Keratinocyte (primary cell): Measurements from ENCODE around the gene SLC5A5. TPM values are rescaled to one million over a fixed set of nuclear protein-coding genes. Genes with fewer than 3 reads are reported as not detected.

Source experiments
- DNase-seq: peaks from one replicate; pipeline ENCODE4 v3.0.0-alpha.2; 2011; ENCODE audit warnings: low read depth, missing footprints, low spot score
- FAIRE-seq: peaks from 2 replicates; lab custom pipeline; 2011; peaks lifted over from hg19 to GRCh38; lab: Jason Lieb, UNC
- H2AFZ ChIP-seq: 2 replicates; pipeline ENCODE4 v1.6.0; 2012; ENCODE audit warnings: low read length, control low read depth, inconsistent platforms; ENCODE audit not compliant: control insufficient read depth
- H3K27ac ChIP-seq: 2 replicates; pipeline ENCODE4 v1.5.1; 2011; ENCODE audit warnings: low read length; ENCODE audit not compliant: control insufficient read depth, insufficient read depth
- H3K27me3 ChIP-seq: 3 replicates; pipeline ENCODE4 v1.6.0; 2011; ENCODE audit warnings: low read length; ENCODE audit not compliant: control insufficient read depth, insufficient read depth; ENCODE audit errors: extremely low read depth
- H3K36me3 ChIP-seq, 2 experiments: 2 replicates in 1 of 2; 3 replicates in 1 of 2; pipeline ENCODE4 v1.5.1; 2011; ENCODE audit warnings: low read length in 2 of 2, mild to moderate bottlenecking in 1 of 2; ENCODE audit not compliant: control insufficient read depth in 2 of 2, insufficient read depth in 2 of 2; ENCODE audit errors: extremely low read depth in 1 of 2
- H3K4me1 ChIP-seq: 3 replicates; pipeline ENCODE4 v1.5.1; 2011; ENCODE audit warnings: low read length; ENCODE audit not compliant: control insufficient read depth, insufficient read depth; ENCODE audit errors: extremely low read depth
- H3K4me2 ChIP-seq: 3 replicates; pipeline ENCODE4 v1.6.0; 2011; ENCODE audit warnings: low read depth, low read length; ENCODE audit not compliant: control insufficient read depth, insufficient read depth; ENCODE audit errors: extremely low read depth
- H3K4me3 ChIP-seq, 3 experiments: fragments of 200-600 bp in 1 of 3; sonication (generic) in 1 of 3; 2 replicates in 2 of 3; 3 replicates in 1 of 3; pipeline ENCODE4 v1.5.1; 2011 to 2016; ENCODE audit warnings: low read length in 3 of 3, mild to moderate bottlenecking in 3 of 3, control low read depth in 2 of 3, inconsistent platforms in 1 of 3, low read depth in 1 of 3, mixed read lengths in 1 of 3, mixed run types in 1 of 3, moderate library complexity in 1 of 3; ENCODE audit not compliant: control insufficient read depth in 2 of 3, insufficient read depth in 2 of 3; ENCODE audit errors: extremely low read depth in 1 of 3
- H3K79me2 ChIP-seq: 2 replicates; pipeline ENCODE4 v1.6.0; 2012; ENCODE audit warnings: low read length; ENCODE audit not compliant: control insufficient read depth, insufficient read depth
- H3K9ac ChIP-seq: 3 replicates; pipeline ENCODE4 v1.6.0; 2011; ENCODE audit warnings: low read length; ENCODE audit not compliant: control insufficient read depth, insufficient read depth; ENCODE audit errors: extremely low read depth
- H3K9me1 ChIP-seq: 3 replicates; pipeline ENCODE4 v1.6.0; 2011; ENCODE audit warnings: low read length; ENCODE audit not compliant: control insufficient read depth, insufficient read depth; ENCODE audit errors: extremely low read depth
- H3K9me3 ChIP-seq: 2 replicates; pipeline ENCODE4 v1.5.1; 2012; ENCODE audit warnings: low read depth, low read length; ENCODE audit not compliant: control insufficient read depth
- H4K20me1 ChIP-seq: 3 replicates; pipeline ENCODE4 v1.6.0; 2011; ENCODE audit warnings: low read length; ENCODE audit not compliant: control insufficient read depth, insufficient read depth; ENCODE audit errors: extremely low read depth
- EZH2 ChIP-seq: IDR thresholded peaks from one replicate; pipeline ENCODE4 v1.6.1; 2012; ENCODE audit warnings: inconsistent platforms, mild to moderate bottlenecking, low read length, moderate library complexity
- dilution Hi-C: fragments of 300-500 bp; cut with MboI; formaldehyde crosslinking; loops from one replicate; pipeline ENCODE4 v1.7.0; 2020; ENCODE audit warnings: low sequenced_read_pairs; ENCODE audit not compliant: extremely low pct_ligation_motif_present
- polyA minus RNA-seq, 3 experiments: library from RNA; depleted of rRNA, polyadenylated mRNA; stranded (reverse); fragments of >200 nt; gene quantifications; 1 replicate in 1 of 3; 2 replicates in 1 of 3; 3 replicates in 1 of 3; pipeline ENCODE4 v1.2.3, GENCODE V29; 2011
- polyA plus RNA-seq, 5 experiments: library from polyadenylated mRNA; depleted of rRNA in 3 of 5; stranded (reverse) in 3 of 5; stranded (forward) in 1 of 5; unstranded in 1 of 5; fragments of >200 nt; gene quantifications; 1 replicate in 1 of 5; 2 replicates in 3 of 5; 3 replicates in 1 of 5; pipeline versions ENCODE4 v1.2.1 to v1.2.3, GENCODE V29; 2011 to 2012; ENCODE audit warnings: missing spikeins in 2 of 5, low read depth in 1 of 5, low replicate concordance in 1 of 5
- TF ChIP-seq, protein P1 (sequence below), 3 experiments: IDR thresholded peaks in 1 of 3; conservative IDR thresholded peaks in 1 of 3; optimal IDR thresholded peaks in 1 of 3; 2 replicates in 2 of 3; 3 replicates in 1 of 3; pipeline versions ENCODE3 to v1.5.1; 2011; ENCODE audit warnings: low read length in 3 of 3, mild to moderate bottlenecking in 3 of 3, moderate library complexity in 2 of 3, control low read depth in 1 of 3, inconsistent platforms in 1 of 3; ENCODE audit not compliant: insufficient read depth in 2 of 3; ENCODE audit errors: extremely low read depth in 1 of 3

Gene SLC5A5
- polyA plus RNA-seq: not detected in 3 replicates
- polyA plus RNA-seq (2011; ENCODE audit: low read depth): not detected
- polyA plus RNA-seq (2011; cell fraction: cytosol; rRNA removed): not detected in 2 replicates
- polyA plus RNA-seq (2011; cell fraction: nucleus; rRNA removed): not detected in 2 replicates
- 0.08 TPM in 1 of 2 replicates, not detected in the other for polyA plus RNA-seq (2012; ENCODE audit: low replicate concordance)
- polyA minus RNA-seq: not detected in 3 replicates
- not detected for polyA minus RNA-seq (2011; cell fraction: cytosol; rRNA and poly(A)+ RNA removed)
- not detected in 2 replicates for polyA minus RNA-seq (2011; cell fraction: nucleus; rRNA and poly(A)+ RNA removed)

DNA sequence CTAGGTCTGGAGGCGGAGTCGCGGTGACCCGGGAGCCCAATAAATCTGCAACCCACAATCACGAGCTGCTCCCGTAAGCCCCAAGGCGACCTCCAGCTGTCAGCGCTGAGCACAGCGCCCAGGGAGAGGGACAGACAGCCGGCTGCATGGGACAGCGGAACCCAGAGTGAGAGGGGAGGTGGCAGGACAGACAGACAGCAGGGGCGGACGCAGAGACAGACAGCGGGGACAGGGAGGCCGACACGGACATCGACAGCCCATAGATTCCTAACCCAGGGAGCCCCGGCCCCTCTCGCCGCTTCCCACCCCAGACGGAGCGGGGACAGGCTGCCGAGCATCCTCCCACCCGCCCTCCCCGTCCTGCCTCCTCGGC, at the start of gene SLC5A5:
TSS of gene SLC5A5 (plus strand) at position 68 of the 373 bp plus-strand sequence. CDS start 375 bp downstream, outside the sequence.
- Histone ChIP-seq H3K4me1 (no peaks in the 10 kb centered on the region), H3K9me1 (no peaks in the 10 kb centered on the region), H3K9ac (no peak within 1 kb of the TSS), H3K79me2 (no peaks in the 10 kb centered on the region), H3K9me3 (no peaks in the 10 kb centered on the region), H4K20me1 (no peaks in the 10 kb centered on the region), H3K4me2 (no peak within 1 kb of the TSS), H3K27me3 (peaks cover 42% of the 10 kb centered on the region), H3K4me3 (no peak within 1 kb of the TSS), H3K27ac (no peak within 1 kb of the TSS), H3K36me3 (no peaks in the 10 kb centered on the region), H2AFZ (no peak within 1 kb of the TSS)
- dilution Hi-C loops: no loop called here
- FAIRE-seq (no peak), DNase-seq (no peak)
- TF ChIP-seq, protein P1, sequence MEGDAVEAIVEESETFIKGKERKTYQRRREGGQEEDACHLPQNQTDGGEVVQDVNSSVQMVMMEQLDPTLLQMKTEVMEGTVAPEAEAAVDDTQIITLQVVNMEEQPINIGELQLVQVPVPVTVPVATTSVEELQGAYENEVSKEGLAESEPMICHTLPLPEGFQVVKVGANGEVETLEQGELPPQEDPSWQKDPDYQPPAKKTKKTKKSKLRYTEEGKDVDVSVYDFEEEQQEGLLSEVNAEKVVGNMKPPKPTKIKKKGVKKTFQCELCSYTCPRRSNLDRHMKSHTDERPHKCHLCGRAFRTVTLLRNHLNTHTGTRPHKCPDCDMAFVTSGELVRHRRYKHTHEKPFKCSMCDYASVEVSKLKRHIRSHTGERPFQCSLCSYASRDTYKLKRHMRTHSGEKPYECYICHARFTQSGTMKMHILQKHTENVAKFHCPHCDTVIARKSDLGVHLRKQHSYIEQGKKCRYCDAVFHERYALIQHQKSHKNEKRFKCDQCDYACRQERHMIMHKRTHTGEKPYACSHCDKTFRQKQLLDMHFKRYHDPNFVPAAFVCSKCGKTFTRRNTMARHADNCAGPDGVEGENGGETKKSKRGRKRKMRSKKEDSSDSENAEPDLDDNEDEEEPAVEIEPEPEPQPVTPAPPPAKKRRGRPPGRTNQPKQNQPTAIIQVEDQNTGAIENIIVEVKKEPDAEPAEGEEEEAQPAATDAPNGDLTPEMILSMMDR (optimal IDR thresholded peaks at IDR 0.05 in 1 of 3, IDR thresholded peaks at IDR 0.05 in 1 of 3, conservative IDR thresholded peaks at IDR 0.05 in 1 of 3; ENCODE audit: extremely low read depth in 1 of 3, insufficient read depth in 2 of 3, low read length in 3 of 3): no peak
- TF ChIP-seq EZH2: peak; percentile 32

DNA sequence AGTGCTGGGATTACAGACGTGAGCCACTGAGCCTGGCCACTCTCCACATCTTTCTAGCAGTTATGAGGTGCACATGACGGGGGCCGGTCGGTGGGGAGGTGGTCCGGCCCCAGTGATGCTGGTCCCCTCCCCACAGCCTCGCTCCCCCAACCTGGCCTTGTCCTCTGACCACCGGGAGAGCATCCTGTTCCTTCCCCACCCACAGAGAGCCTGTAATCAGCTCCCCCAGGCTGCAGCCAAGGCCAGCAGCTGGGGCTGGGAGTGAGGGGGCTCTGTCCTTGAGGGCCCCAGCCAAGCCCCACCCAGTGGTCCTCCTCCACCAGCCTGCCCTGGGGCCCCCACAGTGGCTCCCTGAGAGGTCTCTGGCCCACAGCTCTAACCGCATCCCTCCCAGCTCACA, 47.4 kb upstream of the SLC5A5 start:
- Histone ChIP-seq H3K79me2 (no peaks in the 10 kb centered on the region), H3K27ac (no peak overlapping the region), H3K27me3 (no peaks in the 10 kb centered on the region), H3K4me1 (no peaks in the 10 kb centered on the region), H3K4me2 (no peak overlapping the region), H2AFZ (no peak overlapping the region), H3K4me3 (no peak overlapping the region), H3K9ac (no peak overlapping the region), H3K9me3 (no peaks in the 10 kb centered on the region), H4K20me1 (no peaks in the 10 kb centered on the region), H3K9me1 (no peaks in the 10 kb centered on the region), H3K36me3 (no peaks in the 10 kb centered on the region)
- FAIRE-seq: no peak
- TF ChIP-seq, protein P1 (optimal IDR thresholded peaks at IDR 0.05 in 1 of 3, IDR thresholded peaks at IDR 0.05 in 1 of 3, conservative IDR thresholded peaks at IDR 0.05 in 1 of 3; ENCODE audit: extremely low read depth in 1 of 3, insufficient read depth in 2 of 3, low read length in 3 of 3): no peak
- TF ChIP-seq EZH2: no peak
- DNase-seq: no peak
- dilution Hi-C loops: no loop called here
